Mucosa of gallbladder (tissue), 1 donor: ENCODE data around the gene NRDC. TPM values are rescaled to one million over a fixed set of nuclear protein-coding genes. Genes with fewer than 3 reads are reported as not detected.
A peak's percentile ranks its signal among the peaks of the same experiment; 100 is the strongest.

Experiments
- DNase-seq: peaks from one replicate; pipeline ENCODE4 v3.0.0-alpha.2; 2020; ENCODE audit warnings: low spot score
- total RNA-seq: library from RNA; stranded (reverse); gene quantifications from one replicate; pipeline ENCODE4 v1.2.1, GENCODE V29; 2021
- donor health status: DM: no; HTN: no; CAD: no.

The NRDC gene, protein sequence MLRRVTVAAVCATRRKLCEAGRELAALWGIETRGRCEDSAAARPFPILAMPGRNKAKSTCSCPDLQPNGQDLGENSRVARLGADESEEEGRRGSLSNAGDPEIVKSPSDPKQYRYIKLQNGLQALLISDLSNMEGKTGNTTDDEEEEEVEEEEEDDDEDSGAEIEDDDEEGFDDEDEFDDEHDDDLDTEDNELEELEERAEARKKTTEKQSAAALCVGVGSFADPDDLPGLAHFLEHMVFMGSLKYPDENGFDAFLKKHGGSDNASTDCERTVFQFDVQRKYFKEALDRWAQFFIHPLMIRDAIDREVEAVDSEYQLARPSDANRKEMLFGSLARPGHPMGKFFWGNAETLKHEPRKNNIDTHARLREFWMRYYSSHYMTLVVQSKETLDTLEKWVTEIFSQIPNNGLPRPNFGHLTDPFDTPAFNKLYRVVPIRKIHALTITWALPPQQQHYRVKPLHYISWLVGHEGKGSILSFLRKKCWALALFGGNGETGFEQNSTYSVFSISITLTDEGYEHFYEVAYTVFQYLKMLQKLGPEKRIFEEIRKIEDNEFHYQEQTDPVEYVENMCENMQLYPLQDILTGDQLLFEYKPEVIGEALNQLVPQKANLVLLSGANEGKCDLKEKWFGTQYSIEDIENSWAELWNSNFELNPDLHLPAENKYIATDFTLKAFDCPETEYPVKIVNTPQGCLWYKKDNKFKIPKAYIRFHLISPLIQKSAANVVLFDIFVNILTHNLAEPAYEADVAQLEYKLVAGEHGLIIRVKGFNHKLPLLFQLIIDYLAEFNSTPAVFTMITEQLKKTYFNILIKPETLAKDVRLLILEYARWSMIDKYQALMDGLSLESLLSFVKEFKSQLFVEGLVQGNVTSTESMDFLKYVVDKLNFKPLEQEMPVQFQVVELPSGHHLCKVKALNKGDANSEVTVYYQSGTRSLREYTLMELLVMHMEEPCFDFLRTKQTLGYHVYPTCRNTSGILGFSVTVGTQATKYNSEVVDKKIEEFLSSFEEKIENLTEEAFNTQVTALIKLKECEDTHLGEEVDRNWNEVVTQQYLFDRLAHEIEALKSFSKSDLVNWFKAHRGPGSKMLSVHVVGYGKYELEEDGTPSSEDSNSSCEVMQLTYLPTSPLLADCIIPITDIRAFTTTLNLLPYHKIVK
- 112 TPM for total RNA-seq

DNA sequence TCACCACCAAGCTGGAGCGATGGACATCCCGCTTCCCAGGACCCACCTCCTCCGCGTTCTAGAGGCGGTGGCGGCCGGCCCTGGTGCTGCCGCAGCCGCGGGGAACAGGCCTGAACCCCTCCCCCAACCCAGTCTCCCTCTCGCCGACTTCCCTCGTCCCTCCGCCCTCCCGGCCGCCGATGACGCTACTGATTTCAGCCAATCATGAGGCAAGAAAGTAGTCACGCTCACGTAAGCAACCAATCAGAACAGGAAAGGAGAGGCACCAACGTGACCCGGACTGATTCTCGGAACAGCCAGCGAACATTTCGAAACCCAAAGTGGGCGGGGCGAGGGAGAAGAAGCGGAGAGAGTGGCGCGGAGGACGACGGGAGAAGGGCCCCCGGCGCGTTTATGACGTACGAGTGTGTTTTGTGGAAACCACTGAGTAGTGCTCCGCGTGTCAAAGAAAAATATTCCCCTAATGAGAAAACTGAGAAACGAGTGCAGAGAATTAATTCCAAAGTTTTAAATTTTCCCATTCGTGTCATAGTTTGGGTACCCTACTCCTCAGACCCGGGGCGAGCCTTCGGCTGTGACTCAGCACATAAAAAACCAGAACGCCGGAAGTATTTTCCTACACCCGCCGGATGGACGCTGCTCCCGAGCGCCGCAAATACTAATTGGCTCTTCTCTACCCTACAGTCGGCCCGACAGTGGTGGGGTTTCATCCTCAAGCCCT is at the start of gene NRDC:
Gene NRDC, minus strand, starts transcription at position 112 of the 721 bp plus-strand sequence. CDS start 112 bp downstream, outside the sequence.
- DNase-seq = peak; percentile 100

DNA sequence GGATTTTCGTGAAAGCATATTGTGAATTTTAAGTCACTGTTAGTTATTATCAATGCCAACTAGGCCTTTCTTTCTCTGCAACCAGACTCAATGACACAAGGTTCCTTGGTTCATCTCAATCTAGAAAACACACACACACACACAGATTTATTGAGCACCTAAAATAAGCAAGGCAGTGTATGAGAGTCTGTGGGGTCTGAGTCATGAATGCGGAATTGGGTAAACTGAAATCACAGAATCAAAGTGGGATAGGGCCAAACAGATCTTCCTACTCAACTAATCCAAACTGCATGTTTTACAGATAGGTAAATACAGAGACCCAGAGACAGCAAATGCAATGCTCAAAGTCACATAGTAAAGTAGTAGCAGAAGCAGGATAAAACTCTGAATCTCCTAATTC is 48.5 kb upstream of the NRDC start:
- DNase-seq = no peak

DNA sequence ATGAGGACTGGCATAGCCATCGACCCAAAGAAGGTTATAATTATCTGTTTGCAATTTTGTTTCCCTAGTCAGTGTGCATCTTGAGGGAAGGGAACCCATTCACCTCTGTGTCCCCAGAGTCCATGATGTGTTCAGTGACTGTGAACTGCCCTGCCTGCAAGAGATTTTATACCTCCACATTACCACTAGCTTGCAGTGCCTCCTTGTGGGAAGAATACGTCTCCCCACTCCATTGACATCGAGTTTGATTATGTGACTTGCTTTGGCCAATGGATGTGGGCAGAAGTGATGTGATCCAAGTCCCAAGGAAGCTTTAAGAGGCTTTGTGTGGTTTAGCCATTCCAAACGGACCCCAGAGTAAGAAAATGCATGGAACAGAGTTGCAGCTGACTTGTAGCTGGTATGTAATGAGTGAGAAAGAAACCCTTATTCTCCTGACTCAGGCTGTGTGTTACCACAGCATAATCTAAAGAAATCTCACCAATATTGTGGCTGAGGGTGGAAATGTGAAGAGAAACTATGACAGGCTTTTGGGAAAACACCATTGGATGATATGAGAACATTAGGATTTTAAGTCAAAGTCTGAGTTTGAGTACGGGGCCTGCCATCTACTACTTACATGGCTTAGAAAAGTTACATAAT is 47.8 kb upstream of the NRDC start:
- DNase-seq = no peak

DNA sequence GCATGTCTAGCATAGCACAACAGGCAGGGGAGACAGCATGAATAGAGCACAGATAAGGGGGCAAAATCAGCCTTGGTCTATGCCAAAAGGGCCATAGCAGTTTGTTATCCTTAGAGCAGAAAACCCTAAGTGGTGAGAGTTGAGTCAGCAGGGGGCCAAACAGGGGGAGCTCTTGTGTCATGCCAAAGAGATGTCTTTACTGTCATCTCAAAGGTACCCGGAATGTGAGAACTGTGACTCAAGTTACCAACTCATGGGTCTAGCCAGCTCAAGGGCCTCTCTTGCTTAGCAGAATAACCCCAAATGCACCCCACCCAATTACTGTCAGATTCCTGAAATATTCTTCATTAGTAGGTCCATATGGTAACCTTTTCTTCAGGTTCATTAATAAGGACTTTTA is 45.9 kb upstream of the NRDC start:
- no peak for DNase-seq

DNA sequence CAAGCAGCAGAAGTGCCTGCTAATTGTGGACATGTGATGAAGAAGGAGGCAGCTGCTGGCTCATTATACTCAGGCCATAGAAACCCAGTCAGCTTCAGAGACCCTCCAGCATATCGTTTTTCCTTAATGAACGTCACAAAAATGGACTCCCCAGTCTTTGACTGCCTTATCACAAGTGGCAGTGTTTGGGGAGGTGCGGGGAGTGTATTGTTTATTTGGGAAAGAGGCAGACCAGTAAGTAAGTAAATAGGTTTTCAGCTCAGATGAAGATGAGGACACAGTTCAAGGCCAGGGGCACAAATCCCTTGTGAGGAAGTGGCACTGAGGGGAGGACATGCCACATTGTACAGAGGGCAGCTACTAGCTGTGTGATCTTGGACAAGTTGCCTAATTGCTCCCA is 43.5 kb upstream of the NRDC start:
- DNase-seq = no peak

DNA sequence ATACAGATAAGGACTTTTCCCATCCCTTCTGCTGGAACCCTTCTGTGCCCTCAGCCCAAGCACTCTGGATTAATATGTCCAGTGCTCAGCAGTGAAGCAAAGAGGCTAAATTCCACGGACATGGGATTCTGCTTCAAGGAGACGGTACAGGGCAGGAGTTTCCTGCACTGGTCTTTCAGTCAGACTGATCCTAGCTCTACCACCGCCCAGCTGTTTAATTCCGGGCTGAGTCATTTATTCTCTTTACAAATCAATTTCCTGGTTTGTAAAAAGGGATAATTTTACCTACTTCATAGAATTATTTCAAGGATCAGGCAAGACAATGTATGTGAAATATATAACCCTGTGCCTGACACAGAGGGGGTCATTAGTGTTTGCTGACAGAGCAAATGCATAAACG is 41.6 kb upstream of the NRDC start:
- no peak for DNase-seq

DNA sequence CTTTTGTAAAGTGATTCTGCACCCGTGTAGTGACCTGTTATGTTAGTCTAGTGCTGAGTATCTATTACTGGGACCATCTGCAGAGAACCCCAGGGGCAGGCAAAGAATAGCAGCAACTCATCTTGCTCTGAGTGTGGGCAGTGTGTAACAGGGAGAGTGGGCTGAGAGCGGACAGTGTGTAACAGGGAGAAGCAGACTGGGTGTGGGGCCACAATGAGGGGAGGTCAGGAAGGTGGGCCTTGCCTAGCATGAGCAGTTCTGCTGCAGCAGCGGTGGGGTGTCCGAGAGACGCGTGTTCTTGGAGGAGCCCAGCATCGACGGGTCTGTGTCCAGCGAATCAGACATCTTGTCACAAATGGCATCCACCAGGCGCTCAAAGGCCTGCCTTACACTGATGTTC is 41.2 kb upstream of the NRDC start:
- DNase-seq = no peak

DNA sequence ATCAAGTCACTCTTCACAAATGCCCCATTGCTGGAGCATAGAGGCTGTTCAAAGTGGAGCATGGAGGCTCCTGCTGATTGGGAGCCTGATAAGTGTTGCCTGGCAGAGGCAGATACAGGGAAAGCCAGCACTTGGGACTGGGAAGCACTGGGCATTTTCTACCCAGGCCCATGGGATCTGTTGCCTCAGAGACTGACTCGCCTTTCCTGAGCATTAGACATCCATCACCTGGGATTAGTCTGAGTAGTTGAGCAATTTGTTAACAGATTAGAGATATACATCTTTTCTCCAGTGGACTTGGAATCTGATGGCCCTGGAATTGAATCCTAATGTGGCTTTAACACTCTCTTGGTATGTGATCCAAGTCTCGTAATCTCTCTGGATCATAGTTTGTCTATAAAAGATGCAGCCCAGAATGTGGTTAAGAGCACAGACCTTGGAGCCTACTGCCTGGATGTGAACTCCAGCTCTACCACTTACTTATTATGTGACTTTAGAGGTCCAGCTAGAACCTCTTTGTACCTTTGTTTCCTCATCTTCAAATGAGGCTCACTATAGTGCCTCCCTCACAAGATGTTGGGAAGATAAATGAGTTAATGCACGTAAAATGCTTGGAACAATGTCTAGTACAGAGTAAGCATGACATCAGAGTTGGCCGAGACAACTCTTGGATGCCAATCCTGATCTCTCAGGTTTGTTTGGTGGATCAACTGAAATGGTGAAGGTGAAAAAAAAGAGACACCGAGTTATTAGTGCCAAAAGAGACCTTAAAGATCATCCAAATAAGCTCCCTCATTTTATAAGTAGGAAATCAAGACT is 38.3 kb upstream of the NRDC start:
- DNase-seq = no peak

DNA sequence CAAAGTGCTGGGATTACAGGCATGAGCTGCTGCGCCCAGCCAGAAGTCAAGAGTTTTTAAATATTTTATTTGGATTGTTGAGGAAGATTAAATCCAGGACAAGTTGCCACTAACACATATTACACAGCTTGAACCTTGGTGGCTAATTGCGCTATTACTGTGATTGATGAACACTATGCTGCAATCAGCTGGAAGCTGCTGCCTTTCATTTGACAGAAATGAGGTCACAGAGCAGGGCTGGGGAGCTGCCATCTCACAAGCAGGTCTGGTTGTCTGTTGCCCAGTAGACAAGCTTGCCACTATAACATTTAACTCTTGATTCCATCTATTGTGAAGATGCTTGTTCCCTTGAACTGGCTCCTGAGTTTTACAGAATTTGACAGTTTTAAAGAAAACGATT is 37.4 kb upstream of the NRDC start:
- no peak for DNase-seq

DNA sequence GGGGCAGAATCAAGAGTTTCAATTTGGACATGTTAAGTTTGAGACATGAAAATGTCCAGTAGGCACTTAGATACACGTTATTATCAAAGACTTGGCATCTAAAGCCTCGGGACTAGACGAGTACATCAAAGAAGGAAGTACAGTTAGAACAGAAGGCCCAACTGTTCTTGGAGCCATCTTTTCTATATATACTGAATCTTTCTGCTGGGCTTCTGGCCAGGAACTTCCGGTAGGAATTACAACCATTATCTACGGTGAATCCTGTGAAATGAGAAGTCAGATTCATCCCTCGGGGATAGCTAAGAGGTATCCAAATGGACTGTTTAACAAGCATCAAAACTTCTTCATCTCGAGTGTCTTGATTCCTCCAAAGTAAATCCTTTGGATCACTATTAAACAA is 34.4 kb upstream of the NRDC start:
- DNase-seq = no peak

DNA sequence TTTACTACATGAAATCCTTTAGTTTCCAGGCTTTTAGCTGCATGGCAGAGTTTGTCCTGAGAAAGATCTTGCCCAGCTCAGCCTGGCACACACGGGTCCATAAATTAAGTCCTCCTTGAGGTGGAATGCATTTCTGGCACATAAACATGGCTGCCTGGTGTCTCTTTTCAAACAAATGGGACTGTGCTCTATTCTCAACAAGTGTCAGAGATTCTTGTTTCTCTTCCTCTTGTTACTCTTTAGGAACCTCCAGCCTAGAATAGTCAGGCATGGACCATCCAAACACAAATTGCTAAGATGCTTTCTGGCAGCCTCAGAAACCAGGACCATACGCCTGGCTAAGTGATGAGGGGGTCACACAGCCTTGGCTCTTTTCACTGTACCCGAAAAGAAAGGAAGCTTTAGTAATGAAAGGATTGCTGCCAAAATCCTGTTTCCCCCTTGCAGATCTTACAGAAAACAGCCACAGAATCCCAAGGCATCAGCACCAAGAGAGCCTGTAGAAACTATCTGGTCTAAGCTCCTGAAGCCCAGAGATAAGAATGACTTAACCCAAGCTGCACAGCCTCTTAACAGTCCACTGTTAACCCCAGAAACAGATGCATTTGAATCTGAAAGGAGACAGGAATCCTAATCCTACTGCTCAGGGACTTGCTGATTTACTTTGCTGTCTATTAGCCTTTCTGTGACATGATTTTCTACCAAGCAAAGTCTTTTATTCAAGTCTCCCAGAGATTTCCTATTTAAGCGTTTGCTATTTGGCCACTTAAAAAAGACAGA is 31.9 kb upstream of the NRDC start:
- DNase-seq = no peak

DNA sequence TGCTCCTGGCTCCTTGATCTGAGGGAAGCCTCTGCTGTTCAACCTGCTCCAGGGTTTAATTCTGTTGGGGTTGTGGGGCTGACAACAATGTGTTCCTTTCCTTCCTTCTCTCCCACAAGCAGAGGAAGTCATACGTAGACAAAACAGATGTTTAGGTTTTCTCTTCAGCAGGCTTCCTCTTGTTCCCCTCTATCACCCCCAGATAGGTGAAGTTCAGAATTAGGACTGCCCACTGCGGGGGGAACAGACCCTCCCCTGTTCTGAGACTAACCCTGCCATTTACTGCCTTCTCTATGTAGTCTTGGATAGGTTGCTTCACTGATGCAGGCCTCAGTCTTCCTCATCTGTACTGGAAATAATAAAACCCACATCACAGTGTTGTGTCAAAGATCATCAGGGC is 30.0 kb upstream of the NRDC start:
- DNase-seq = no peak

DNA sequence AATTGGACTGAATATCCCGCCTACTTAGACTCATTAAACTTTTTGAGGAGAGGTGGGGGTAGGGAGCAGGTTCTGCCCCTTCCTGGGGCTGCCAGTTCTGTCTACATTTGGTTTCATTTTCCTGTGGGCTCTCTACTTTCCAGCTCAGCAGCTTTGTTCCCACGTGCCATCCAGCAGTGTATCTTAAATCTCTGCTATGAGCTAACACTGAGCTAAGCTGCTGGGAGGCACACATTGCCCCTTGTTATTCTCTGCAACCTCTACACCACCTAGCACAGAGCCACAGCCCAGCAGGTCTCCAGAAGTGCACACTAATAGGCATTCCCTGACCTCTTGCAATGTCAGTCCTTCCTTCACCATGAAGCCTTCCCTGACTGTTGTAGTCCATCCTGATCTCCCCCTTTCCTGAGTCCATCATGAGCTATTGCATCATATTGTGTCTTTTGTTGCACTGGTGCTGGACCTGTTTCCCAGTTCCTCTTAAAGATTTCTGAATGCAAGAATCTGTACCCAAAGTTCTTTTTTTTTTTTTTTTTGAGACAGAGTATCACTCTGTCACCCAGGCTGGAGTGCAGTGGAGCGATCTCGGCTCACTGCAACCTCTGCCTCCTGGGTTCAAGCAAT is 28.7 kb upstream of the NRDC start:
- no peak for DNase-seq

DNA sequence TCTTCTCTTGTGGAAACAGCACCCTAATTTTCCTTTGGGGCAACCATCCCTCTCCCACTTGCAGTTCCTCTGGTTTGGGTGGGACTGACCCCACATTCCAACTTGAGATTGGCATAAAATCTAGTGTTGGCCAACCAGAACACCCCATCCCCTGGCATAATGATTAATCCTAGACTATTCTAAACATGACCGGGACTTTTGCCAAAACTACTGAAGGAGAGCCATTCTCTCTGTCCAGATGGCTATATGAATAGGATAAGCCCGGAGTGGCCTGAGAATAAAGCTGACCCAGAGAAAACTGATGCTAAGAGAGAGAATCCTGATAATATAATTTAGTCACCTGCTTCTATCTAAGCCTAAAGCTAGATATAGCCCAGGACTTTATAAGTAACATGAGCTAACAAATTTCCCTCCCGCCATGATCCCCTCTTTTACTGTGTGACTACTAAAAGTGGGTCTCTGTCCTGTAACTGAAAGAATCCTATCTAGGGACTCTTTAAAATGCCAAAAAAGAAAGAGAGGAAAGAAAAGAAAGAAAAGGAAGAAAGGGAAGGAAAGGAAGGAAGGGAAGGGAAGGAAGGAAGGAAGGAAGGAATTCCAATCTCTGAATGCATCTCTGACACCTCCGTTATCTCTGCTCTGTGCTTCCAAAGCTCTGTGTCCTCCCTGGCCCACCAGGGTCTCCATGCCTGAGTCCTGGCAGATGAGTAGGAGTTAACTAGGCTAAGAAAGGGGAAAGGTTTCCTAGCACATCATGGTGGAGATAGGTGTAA is 28.0 kb upstream of the NRDC start:
- no peak for DNase-seq

DNA sequence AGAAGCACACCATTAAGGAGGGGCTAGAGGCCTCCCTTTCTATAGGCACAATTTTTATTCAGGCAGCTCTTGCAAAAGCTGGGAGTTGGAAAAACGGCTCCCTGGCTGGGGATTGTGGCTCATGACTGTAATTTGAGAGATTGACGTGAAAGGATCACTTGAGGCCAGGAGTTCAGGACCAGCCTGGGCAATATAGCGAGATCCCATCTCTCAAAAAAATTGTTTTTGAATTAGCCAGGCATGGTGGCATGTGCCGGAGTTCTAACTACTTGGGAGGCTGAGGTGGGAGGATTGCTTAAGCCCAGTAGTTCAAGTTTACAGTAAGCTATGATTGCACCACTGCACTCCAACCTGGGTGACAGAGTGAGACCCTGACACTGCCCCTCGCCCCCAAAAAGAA is 23.9 kb upstream of the NRDC start:
- DNase-seq = no peak

DNA sequence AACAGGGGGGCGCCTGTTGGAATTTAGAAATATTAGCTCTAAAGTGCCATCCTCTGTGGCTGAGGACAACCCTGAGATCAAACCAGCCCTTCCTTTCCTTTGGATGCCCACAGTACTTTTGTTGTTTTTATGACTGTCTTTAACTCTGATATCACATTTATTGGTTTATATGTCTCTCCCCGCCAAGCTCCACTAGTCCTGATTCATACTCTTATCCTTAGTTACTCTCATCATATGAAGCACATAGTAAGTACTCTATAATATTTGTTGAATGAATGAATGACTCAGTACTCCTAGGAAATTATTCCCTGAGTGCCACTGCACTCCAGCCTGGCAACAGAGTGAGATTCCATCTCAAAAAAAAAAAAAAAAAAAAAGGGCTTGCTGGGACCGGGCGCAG is 22.6 kb upstream of the NRDC start:
- DNase-seq = no peak

DNA sequence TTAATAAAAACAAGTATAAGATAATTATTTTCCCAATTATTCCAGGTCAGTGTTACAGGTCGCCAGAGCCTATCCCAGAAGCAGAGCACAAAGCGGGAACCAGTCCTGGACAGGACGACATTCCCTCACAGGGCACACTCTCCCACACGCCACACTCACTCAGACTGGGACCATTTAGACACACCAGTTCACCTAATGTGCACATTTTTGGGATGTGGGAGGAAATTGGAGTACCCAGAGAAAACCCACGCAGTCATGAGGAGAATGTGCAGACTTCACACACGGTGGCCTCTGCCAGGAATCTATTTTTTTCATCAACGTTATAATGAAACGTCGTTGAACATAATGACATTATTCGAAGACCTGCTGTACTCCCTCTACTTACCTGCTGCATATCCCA is 20.5 kb upstream of the NRDC start:
- no peak for DNase-seq

DNA sequence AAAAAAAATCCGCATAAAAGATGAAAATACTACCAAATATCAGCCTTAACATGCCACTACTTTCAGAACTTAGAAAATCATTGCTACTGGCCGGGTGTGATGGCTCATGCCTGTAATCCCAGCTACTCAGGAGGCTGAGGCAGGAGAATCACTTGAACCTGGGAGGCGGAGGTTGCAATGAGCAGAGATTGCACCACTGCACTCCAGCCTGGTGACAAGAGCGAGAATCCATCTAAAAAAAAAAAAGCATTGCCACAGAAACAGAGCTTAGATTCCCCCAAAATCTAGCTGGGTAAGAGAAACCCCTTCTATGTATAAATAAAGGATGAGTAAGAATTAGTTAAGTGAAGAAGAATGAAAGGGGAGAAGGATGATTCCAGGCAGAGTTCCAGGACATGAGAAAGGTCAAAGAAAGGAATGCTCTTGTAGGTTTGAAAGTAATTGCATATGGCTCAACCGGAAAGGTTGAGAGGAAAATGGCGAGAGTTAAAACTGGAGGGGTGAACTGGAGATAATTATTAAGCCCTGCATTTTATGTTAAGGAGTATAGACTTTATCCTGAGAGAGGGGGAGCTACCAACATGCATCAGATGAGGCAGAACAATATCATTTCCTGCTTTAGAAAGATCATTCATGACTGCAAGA is 19.7 kb upstream of the NRDC start:
- DNase-seq = no peak
